HEK293T (cell line): ENCODE results near the gene SLCO4C1.

Experiments used
- CTCF ChIA-PET: fragments of 350-600 bp; formaldehyde crosslinking; extraction: SDS; loops from one replicate; lab custom pipeline; 2021; ENCODE audit warnings: antibody characterized with exemption, inconsistent platforms; lab: Yijun Ruan, JAX
- POLR2A ChIA-PET: fragments of 350-600 bp; formaldehyde crosslinking; extraction: SDS; loops from one replicate; lab custom pipeline; 2020; ENCODE audit warnings: antibody characterized with exemption, inconsistent platforms; lab: Yijun Ruan, JAX
- DNase-seq: peaks from one replicate; pipeline ENCODE4 v3.0.0; 2012; ENCODE audit warnings: mixed read lengths; ENCODE audit errors: extremely low spot score
- ARNT ChIP-seq: fragments of 450-650 bp; IDR thresholded peaks from 2 replicates; pipeline ENCODE4 v1.6.1; 2017; ENCODE audit warnings: mild to moderate bottlenecking
- BHLHE40 ChIP-seq: fragments of 450-650 bp; IDR thresholded peaks from 2 replicates; pipeline ENCODE4 v1.6.1; 2016; ENCODE audit warnings: mild to moderate bottlenecking, moderate library complexity, borderline replicate concordance
- CTBP1 ChIP-seq: fragments of 450-650 bp; IDR thresholded peaks from 2 replicates; pipeline ENCODE4 v1.6.1; 2016; ENCODE audit warnings: borderline replicate concordance
- ELF4 ChIP-seq: fragments of 450-650 bp; IDR thresholded peaks from 2 replicates; pipeline ENCODE4 v1.6.1; 2017; ENCODE audit warnings: antibody characterized with exemption
- FOXA1 ChIP-seq: fragments of 450-650 bp; IDR thresholded peaks from 2 replicates; pipeline ENCODE4 v1.6.1; 2016; ENCODE audit warnings: mild to moderate bottlenecking
- FOXK2 ChIP-seq: fragments of 450-650 bp; IDR thresholded peaks from 2 replicates; pipeline ENCODE4 v1.6.1; 2016; ENCODE audit warnings: mild to moderate bottlenecking
- FOXM1 ChIP-seq: fragments of 450-650 bp; IDR thresholded peaks from 2 replicates; pipeline ENCODE4 v1.6.1; 2017; ENCODE audit warnings: mild to moderate bottlenecking, borderline replicate concordance
- HDGF ChIP-seq: fragments of 450-650 bp; IDR thresholded peaks from 2 replicates; pipeline ENCODE4 v1.6.1; 2017; ENCODE audit warnings: antibody characterized with exemption, borderline replicate concordance
- L3MBTL2 ChIP-seq: fragments of 450-650 bp; conservative IDR thresholded peaks from 2 replicates; pipeline ENCODE4 v1.6.1; 2016; ENCODE audit warnings: mild to moderate bottlenecking
- LEF1 ChIP-seq: fragments of 450-650 bp; IDR thresholded peaks from 2 replicates; pipeline ENCODE4 v1.6.1; 2017; ENCODE audit warnings: mild to moderate bottlenecking, borderline replicate concordance
- NFRKB ChIP-seq: fragments of 450-650 bp; IDR thresholded peaks from 2 replicates; pipeline ENCODE4 v1.6.1; 2016; ENCODE audit warnings: mild to moderate bottlenecking, moderate library complexity
- PKNOX1 ChIP-seq: fragments of 450-650 bp; IDR thresholded peaks from 2 replicates; pipeline ENCODE4 v1.6.1; 2016
- SP1 ChIP-seq: fragments of 450-650 bp; IDR thresholded peaks from 2 replicates; pipeline ENCODE4 v1.6.1; 2017
- SUZ12 ChIP-seq: fragments of 450-650 bp; IDR thresholded peaks from 2 replicates; pipeline ENCODE4 v1.6.1; 2016; ENCODE audit warnings: mild to moderate bottlenecking
- TARDBP ChIP-seq: fragments of 450-650 bp; IDR thresholded peaks from 2 replicates; pipeline ENCODE4 v1.6.1; 2016
- ZNF384 ChIP-seq: fragments of 450-650 bp; IDR thresholded peaks from 2 replicates; pipeline ENCODE4 v1.6.1; 2016

The SLCO4C1 gene

DNA sequence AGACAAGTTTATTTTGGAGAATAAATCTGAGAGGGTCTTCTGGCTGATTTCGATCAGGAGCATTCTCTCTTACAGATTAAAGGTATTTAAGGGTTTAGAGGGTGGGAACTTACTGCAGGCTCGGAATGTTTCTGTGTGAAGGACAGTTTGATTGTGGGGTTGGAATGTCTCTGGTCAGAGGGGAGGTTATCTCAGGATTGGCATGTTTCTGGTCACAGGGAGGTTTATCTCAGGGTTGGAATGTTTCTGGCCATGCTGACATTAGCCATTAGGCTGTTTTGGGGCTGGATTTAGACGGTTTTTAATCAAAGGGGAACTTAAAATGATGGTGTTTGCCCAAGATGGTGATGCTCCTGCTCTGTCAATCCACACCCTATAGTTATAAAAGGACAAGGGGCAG lies 95.2 kb downstream of the SLCO4C1 start:
- no peak for DNase-seq
- TF ChIP-seq ARNT (no peak), ZNF384 (no peak), LEF1 (no peak), CTBP1 (no peak), PKNOX1 (no peak), HDGF (no peak), BHLHE40 (no peak), TARDBP (no peak), SUZ12 (no peak), FOXM1 (no peak), NFRKB (no peak), FOXK2 (no peak), ELF4 (no peak), SP1 (no peak), FOXA1 (no peak), L3MBTL2 (no peak)
- ChIA-PET POLR2A (no interaction called here), CTCF (no interaction called here)

DNA sequence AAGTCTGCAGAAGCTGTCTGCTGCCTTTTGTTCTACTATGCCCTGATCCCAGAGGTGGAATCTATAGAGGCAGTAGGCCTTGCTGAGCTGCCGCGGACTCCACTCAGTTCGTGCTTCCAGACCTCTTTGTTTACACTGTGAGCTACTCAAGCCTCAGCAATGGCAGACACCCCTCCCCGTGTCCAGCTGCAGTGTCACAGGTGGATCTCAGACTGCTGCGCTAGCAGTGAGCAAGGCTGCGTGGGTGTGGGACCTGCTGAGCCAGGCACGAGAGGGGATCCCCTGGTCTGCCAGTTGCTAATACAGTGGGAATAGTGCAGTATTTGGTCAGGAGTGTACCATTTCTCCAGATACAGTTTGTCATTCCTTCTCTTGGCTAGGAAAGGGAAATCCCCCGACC lies 99.6 kb downstream of the SLCO4C1 start:
- ChIA-PET CTCF (no interaction called here), POLR2A (no interaction called here)
- DNase-seq = no peak
- TF ChIP-seq LEF1 (no peak), BHLHE40 (no peak), HDGF (no peak), ARNT (no peak), FOXA1 (no peak), FOXK2 (no peak), ELF4 (no peak), ZNF384 (no peak), SUZ12 (no peak)
